GM23338 (cell line): ENCODE data around the gene MYF5. TPM values are rescaled to one million over a fixed set of nuclear protein-coding genes. Genes with fewer than 3 reads are reported as not detected.

Source experiments
- ATAC-seq: fragments of 200-7000 bp; cut with Tn5 transposase; 3 replicates; pipeline ENCODE4 v1.9.1; 2020
- DNase-seq: peaks from one replicate; pipeline ENCODE4 v3.0.0-alpha.2; 2015; ENCODE audit warnings: low spot score
- H2AFZ ChIP-seq: fragments of 200-600 bp; sonication (generic); 2 replicates; pipeline ENCODE4 v1.8.0; 2016; ENCODE audit warnings: antibody characterized with exemption, mild to moderate bottlenecking, moderate library complexity
- H3F3A ChIP-seq: fragments of 200-600 bp; sonication (generic); replicated peaks from 2 replicates; pipeline ENCODE4 v1.8.0; 2017; ENCODE audit warnings: antibody characterized with exemption, mixed run types, low read depth
- H3K27ac ChIP-seq: fragments of 200-600 bp; sonication (generic); 2 replicates; pipeline ENCODE4 v1.6.1; 2016; ENCODE audit warnings: low read depth
- H3K27me3 ChIP-seq: fragments of 200-600 bp; sonication (generic); 2 replicates; pipeline ENCODE4 v1.8.0; 2016; ENCODE audit warnings: mild to moderate bottlenecking, mixed run types, moderate library complexity; ENCODE audit not compliant: insufficient read depth
- H3K36me3 ChIP-seq: fragments of 200-600 bp; sonication (generic); 2 replicates; pipeline ENCODE4 v1.8.0; 2016; ENCODE audit warnings: mild to moderate bottlenecking; ENCODE audit not compliant: insufficient read depth
- H3K4me1 ChIP-seq: fragments of 200-600 bp; sonication (generic); 2 replicates; pipeline ENCODE4 v1.8.0; 2016; ENCODE audit warnings: mild to moderate bottlenecking, moderate library complexity; ENCODE audit not compliant: insufficient read depth
- H3K4me2 ChIP-seq: fragments of 200-600 bp; sonication (generic); 2 replicates; pipeline ENCODE4 v1.7.1; 2017; ENCODE audit warnings: mixed run types
- H3K4me3 ChIP-seq: fragments of 200-600 bp; sonication (generic); 2 replicates; pipeline ENCODE4 v1.6.1; 2016; ENCODE audit warnings: mixed run types
- H3K79me2 ChIP-seq: fragments of 200-600 bp; sonication (generic); replicated peaks from 2 replicates; pipeline ENCODE4 v1.8.0; 2017; ENCODE audit warnings: mild to moderate bottlenecking; ENCODE audit not compliant: insufficient read depth
- H3K9me2 ChIP-seq: fragments of 200-600 bp; sonication (generic); 2 replicates; pipeline ENCODE4 v1.8.0; 2017; ENCODE audit not compliant: insufficient read depth
- H4K20me1 ChIP-seq: fragments of 200-600 bp; sonication (generic); replicated peaks from 2 replicates; pipeline ENCODE4 v1.8.0; 2017; ENCODE audit warnings: mild to moderate bottlenecking; ENCODE audit not compliant: insufficient read depth
- H3K27ac Mint-ChIP-seq: 2 replicates; pipeline ENCODE4 v1.8.0; 2020; ENCODE audit warnings: inconsistent platforms, mild to moderate bottlenecking, moderate library complexity, mixed read lengths
- H3K27me3 Mint-ChIP-seq: 3 replicates; pipeline ENCODE4 v1.8.0; 2022; ENCODE audit warnings: low read depth, mild to moderate bottlenecking, moderate library complexity, mixed read lengths, inconsistent platforms; ENCODE audit not compliant: insufficient read depth, poor library complexity
- H3K36me3 Mint-ChIP-seq: 3 replicates; pipeline ENCODE4 v1.8.0; 2021; ENCODE audit warnings: low read depth, mild to moderate bottlenecking, inconsistent platforms, moderate library complexity, mixed read lengths
- H3K4me1 Mint-ChIP-seq: 3 replicates; pipeline ENCODE4 v1.8.0; 2020; ENCODE audit warnings: mild to moderate bottlenecking, inconsistent platforms, mixed read lengths
- H3K4me3 Mint-ChIP-seq: 3 replicates; pipeline ENCODE4 v1.8.0; 2021; ENCODE audit warnings: moderate library complexity, mild to moderate bottlenecking, inconsistent platforms, mixed read lengths
- H3K9me3 Mint-ChIP-seq: 3 replicates; pipeline ENCODE4 v1.8.0; 2020; ENCODE audit warnings: moderate library complexity, mild to moderate bottlenecking, inconsistent platforms, mixed read lengths
- CREB1 ChIP-seq: fragments of 250-450 bp; sonication (Bioruptor Pico); IDR thresholded peaks from 2 replicates; pipeline ENCODE4 v1.5.0; 2020; ENCODE audit warnings: low read depth, mild to moderate bottlenecking, moderate library complexity
- CTCF ChIP-seq, 2 experiments: fragments of 200-600 bp in 1 of 2; sonication (generic) in 1 of 2; conservative IDR thresholded peaks; 2 replicates each; pipeline versions ENCODE4 v1.5.1 to v1.6.1; 2016 to 2017; ENCODE audit warnings: antibody characterized with exemption in 2 of 2, low read depth in 2 of 2, mild to moderate bottlenecking in 2 of 2, moderate library complexity in 1 of 2
- EZH2 ChIP-seq: fragments of 200-600 bp; sonication (generic); IDR thresholded peaks from one replicate; pipeline ENCODE4 v1.8.0; 2017; ENCODE audit warnings: antibody characterized with exemption, mild to moderate bottlenecking, low read depth; ENCODE audit not compliant: unreplicated experiment
- EZH2phosphoT487 ChIP-seq: fragments of 200-600 bp; sonication (generic); IDR thresholded peaks from one replicate; pipeline ENCODE4 v1.8.1; 2018; ENCODE audit warnings: antibody characterized with exemption; ENCODE audit not compliant: unreplicated experiment
- ZNF331 ChIP-seq: fragments of 250-450 bp; sonication (Bioruptor Pico); IDR thresholded peaks from 2 replicates; pipeline ENCODE4 v1.5.0; 2020; ENCODE audit warnings: low read depth, mild to moderate bottlenecking, moderate library complexity
- ZNF462 ChIP-seq: fragments of 250-450 bp; sonication (Bioruptor Pico); IDR thresholded peaks from 2 replicates; pipeline ENCODE4 v1.5.0; 2020; ENCODE audit warnings: mild to moderate bottlenecking, moderate library complexity
- polyA plus RNA-seq: library from polyadenylated mRNA; unstranded; fragments of >200 nt; fragmentation: Nextera tagmentation; extraction: Ambion mirVana; gene quantifications from 2 replicates; pipeline ENCODE4 v1.2.1, GENCODE V29; 2016
- total RNA-seq: library from RNA; depleted of rRNA; stranded (reverse); fragments of >200 nt; shearing (Covaris generic); gene quantifications from 2 replicates; pipeline ENCODE4 v1.2.3, GENCODE V29; 2014

MYF5 gene
- total and polyA plus RNA-seq, 2 experiments from 2014 or later = not detected

- peaks cover 3% of the 10 kb centered on the region for H3K4me1 Mint-ChIP-seq
- Histone ChIP-seq H4K20me1 (no peaks in the 10 kb centered on the region), H3K4me2 (no peak overlapping the region), H3K4me1 (peaks cover 4% of the 10 kb centered on the region; the same call in 1 of the 2 replicates), H3K36me3 (no peaks in the 10 kb centered on the region), H3K27me3 (peaks cover 23% of the 10 kb centered on the region), H3K79me2 (no peaks in the 10 kb centered on the region), H3K9me2 (no peaks in the 10 kb centered on the region), H2AFZ (no peak overlapping the region), H3F3A (no peaks in the 10 kb centered on the region), H3K27ac (no peak overlapping the region), H3K4me3 (no peak overlapping the region)
- ATAC-seq (no peak), DNase-seq (no peak)
- no peak overlapping the region for H3K27ac Mint-ChIP-seq
- H3K27me3 Mint-ChIP-seq = peaks cover 7% of the 10 kb centered on the region
- no peak for TF ChIP-seq CREB1 (CRISPR knock-in tag)
- TF ChIP-seq EZH2phosphoT487 = no peak
- no peak for TF ChIP-seq CTCF (conservative IDR thresholded peaks at IDR 0.05; ENCODE audit: low read depth in 2 of 2)
- TF ChIP-seq ZNF462 (CRISPR knock-in tag) = no peak
- TF ChIP-seq ZNF331 (CRISPR knock-in tag) = no peak
- no peak for TF ChIP-seq EZH2
- H3K4me3 Mint-ChIP-seq = no peak overlapping the region
- no peaks in the 10 kb centered on the region for H3K9me3 Mint-ChIP-seq
- H3K36me3 Mint-ChIP-seq = no peaks in the 10 kb centered on the region
Measured at GRCh38 chr12:80721326-80721725, 4.6 kb downstream of the MYF5 start.
